ENCODE data around the gene KYAT1.

KYAT1 gene

GRCh38 chr9:128833696-128834095 lies 48.1 kb downstream of the KYAT1 start:
- no peak for TF ChIP-seq CTCF (IDR thresholded peaks at IDR 0.05; ENCODE audit: low read depth, low read length)
- no peaks in the 10 kb centered on the region for H3K27me3 ChIP-seq
- no peak overlapping the region for H3K4me3 ChIP-seq (ENCODE audit: low read depth, low read length)
- DNase-seq = no peak
- no peaks in the 10 kb centered on the region for H3K4me1 ChIP-seq
- no peaks in the 10 kb centered on the region for H3K9me3 ChIP-seq
- H3K36me3 ChIP-seq = peaks cover 38% of the 10 kb centered on the region

DNA sequence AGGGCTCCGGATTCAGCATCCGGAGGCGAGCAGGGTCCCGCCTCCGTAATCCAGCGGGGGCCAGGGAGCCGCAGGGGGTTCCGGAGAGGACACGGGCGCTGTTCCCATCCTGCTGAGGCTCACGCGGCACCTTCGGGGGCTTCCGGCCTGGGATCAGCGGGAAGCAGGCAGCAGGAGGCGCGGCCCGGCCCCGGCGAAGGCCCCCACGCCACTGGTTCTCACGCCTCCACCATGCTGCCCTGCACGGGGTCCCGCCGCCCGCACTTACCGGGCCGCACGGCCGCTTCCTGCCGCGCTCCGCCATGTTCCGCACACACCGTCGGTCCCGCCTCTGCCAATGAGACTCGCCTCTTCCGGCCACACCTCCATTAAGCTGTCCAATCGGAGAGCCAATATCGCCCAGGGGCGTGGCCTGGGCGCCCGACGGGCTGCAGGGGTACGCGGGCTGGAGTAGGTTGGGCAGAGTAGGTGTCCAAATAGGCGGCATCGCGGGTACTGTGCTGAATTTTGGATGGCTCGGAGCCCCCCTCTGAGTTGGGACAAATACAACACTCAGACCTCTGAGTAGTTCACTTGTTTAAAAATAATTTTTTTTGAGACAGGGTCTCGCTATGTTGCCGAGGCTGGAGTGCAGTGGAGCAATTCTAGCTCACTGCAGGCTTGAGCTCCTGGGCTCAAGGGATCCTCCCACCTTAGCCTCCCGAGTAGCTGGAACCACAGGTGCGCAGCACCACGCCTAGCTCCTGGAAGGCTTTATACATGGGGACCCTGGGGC lies 52.1 kb downstream of the KYAT1 start, which contains the start of gene SPOUT1:
Gene SPOUT1 (minus strand): TSS at position 318 of the 775 bp plus-strand sequence. CDS start 14 bp downstream, at position 304.
- no peaks in the 10 kb centered on the region for H3K27me3 ChIP-seq
- no peaks in the 10 kb centered on the region for H3K4me1 ChIP-seq
- no peaks in the 10 kb centered on the region for H3K9me3 ChIP-seq
- peak; percentile 97 for DNase-seq
- no peak for TF ChIP-seq CTCF (IDR thresholded peaks at IDR 0.05; ENCODE audit: low read depth, low read length)
- H3K36me3 ChIP-seq = peaks cover 50% of the 10 kb centered on the region
- H3K4me3 ChIP-seq (ENCODE audit: low read depth, low read length) = peak within 1 kb of the TSS; percentile 98

GRCh38 chr9:128828719-128829452 lies 52.9 kb downstream of the KYAT1 start:
- Histone ChIP-seq H3K27me3 (no peaks in the 10 kb centered on the region), H3K9me3 (no peaks in the 10 kb centered on the region), H3K36me3 (peaks cover 52% of the 10 kb centered on the region), H3K4me3 (ENCODE audit: low read depth, low read length) (peak overlapping the region; percentile 98), H3K4me1 (no peaks in the 10 kb centered on the region)
- no peak for DNase-seq
- TF ChIP-seq CTCF (IDR thresholded peaks at IDR 0.05; ENCODE audit: low read depth, low read length) = no peak

GRCh38 chr9:128828267-128828666 lies 53.5 kb downstream of the KYAT1 start:
- Histone ChIP-seq H3K4me3 (ENCODE audit: low read depth, low read length) (peak overlapping the region; percentile 98), H3K27me3 (no peaks in the 10 kb centered on the region), H3K36me3 (peaks cover 53% of the 10 kb centered on the region), H3K4me1 (no peaks in the 10 kb centered on the region), H3K9me3 (no peaks in the 10 kb centered on the region)
- no peak for DNase-seq
- no peak for TF ChIP-seq CTCF (IDR thresholded peaks at IDR 0.05; ENCODE audit: low read depth, low read length)

DNA sequence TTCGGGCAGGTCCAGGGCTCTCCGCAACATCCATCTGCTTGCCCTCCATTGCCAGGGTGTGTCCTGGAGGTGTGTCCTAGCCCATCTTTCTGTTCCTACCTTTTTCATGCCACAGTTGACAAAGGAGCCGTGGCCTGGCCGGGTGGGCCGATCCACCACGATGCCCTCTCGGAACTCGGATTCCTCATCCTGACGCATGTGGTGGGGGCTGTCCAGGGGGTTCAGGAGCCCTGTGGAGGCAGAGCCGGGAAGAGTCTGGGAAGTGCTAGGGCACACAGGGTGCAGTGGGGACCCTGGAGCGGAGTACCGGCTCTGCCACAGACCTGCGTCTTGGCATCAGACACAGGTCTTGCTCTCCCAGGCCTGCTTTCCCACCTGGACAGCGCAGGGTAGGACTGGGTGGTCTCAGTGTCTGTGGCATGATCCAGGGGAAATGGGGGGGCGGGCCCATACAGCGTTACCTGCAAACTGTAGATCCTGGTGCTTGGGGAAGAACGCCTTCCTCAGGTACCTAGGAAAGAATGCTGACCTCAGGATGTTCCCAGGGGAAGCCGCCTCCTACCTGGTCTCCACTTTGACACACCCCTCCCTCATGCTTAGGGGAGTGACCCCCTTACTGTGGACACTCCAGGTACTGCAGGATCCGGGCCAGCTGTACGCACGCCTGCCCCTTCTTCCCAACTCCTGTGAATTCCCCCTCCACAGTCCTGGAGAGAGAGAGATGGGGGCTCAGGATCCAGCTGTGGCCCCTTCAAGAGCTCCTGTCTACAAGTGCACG lies 55.6 kb downstream of the KYAT1 start:
- Histone ChIP-seq H3K4me3 (ENCODE audit: low read depth, low read length) (no peak overlapping the region), H3K27me3 (no peaks in the 10 kb centered on the region), H3K36me3 (peaks cover 67% of the 10 kb centered on the region), H3K4me1 (no peaks in the 10 kb centered on the region), H3K9me3 (no peaks in the 10 kb centered on the region)
- DNase-seq = no peak
- peak; percentile 22; the same call in 1 of the 2 replicates for TF ChIP-seq CTCF (IDR thresholded peaks at IDR 0.05; ENCODE audit: low read depth, low read length)

All from BE2C (cell line).